Measurements from ENCODE around the gene SCUBE2.

The SCUBE2 gene

DNA sequence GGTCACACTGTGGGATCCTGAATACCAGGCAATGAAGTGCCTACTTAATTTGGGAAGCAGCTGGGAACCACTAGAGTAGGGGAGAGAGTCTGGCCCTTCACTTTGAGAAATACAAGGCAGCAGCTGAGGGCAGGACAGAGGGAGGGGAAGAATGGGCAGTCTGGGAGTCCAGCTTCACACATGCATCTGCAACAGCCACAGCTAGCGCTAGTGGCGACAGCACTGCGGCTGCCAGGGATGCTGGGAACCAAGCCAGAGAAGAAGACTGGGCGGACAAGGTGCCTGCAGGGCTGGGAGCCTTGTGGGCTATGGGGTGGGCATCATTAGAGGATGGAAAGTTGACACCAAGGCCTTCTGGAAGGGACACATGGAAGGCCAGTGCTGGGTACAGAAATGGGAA lies 15.8 kb downstream of the SCUBE2 start:
- no peak for DNase-seq (ENCODE audit: low read depth, low spot score)

DNA sequence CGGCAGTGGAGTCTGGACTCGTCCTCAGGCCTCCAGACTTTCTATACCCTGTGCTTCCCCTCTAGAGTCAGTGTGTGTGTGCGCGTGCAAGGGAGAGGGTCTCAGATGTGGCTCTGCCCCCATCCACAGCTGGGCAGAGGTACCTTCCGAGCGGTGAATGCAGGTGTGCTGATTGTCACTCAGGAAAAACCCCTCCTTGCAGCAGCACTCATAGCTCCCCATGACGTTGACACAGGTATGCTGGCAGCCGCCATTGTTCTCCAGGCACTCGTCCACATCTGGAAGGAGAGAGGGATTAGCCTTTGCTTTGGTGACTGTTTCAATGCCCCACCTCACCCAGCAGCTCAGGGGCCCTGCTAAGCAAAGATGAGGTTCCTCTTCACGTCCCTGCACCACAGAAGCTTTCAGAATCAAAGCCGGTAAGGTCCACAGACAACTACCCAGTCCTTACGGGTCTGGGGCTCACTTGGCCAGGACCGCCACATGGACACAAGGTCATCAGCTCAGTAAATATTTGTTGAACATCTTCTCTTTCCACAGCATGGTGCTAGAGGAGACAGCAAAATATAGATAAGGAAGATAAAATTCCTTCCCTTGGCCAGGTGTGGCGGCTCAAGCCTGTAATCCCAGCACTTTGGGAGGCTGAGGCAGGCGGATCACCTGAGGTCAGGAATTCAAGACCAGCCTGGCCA lies 16.9 kb downstream of the SCUBE2 start:
- no peak for DNase-seq (ENCODE audit: low read depth, low spot score)

DNA sequence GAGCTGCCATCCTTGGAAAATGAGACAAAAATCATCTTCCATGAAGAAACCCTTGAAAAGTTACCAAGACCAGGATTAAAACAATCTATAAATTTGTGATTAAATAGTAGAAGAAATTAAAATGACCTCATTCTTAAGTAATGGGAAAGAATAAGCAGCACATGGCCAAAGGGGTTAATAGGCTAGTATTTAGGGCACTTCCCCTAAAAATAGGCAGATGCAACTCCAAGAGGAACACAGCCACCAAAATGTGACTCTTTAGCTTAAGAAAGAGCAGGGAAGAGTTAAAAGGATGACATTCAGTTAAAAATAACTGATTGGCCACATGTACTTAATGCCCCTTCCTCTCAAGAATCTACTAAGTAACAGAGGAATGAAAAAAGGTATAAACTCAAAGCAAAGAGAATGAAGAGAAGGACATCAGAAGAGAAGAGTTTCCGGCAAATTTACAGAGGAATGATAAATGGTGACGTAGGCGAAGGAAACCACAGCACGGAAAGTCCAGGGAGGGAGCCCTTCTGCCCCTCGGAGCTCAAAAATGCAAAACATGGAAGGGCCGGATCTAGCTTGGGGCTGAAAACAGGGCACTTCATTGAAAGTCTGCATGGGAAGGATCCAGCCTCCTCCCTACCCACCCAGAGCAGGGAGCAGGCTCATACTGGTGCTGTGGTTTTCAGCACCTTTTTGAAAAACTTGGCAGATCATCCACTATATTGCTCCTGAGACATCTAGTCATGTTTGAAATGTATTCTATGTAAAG lies 17.8 kb downstream of the SCUBE2 start:
- no peak for DNase-seq (ENCODE audit: low read depth, low spot score)

GRCh38 chr11:9072626-9073176 lies 18.7 kb downstream of the SCUBE2 start:
- DNase-seq (ENCODE audit: low read depth, low spot score) = no peak

GRCh38 chr11:9071692-9072091 lies 19.7 kb downstream of the SCUBE2 start:
- no peak for DNase-seq (ENCODE audit: low read depth, low spot score)

GRCh38 chr11:9070749-9071491 lies 20.5 kb downstream of the SCUBE2 start:
- no peak for DNase-seq (ENCODE audit: low read depth, low spot score)

DNA sequence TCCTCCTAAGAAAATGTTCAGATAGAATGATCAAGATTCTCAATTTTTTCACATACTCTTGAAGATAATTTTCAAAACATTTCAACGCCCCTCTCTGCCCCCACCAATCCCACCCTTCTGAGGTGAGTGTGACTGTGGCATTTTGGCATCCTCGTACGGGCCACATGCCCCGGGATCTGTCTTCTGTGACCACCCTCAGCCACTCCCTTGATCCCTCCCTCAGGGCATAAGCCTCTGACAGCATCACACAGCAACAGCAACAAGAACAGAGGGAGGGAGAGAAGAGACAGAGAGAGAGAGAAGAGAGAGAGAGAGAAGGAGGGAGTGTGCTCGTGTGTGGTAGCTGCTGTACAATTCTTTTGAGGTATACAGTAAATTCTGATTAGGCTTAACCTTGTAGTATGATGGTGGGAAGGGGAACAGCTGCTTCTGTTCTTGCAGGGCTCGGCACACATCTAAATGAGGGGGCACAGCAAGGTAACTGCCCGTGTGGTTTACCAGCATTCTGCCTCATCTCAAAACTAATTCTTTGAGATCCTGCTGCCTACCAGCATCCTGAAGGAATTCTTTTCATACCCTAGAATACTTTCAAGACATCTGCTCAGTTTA lies 21.4 kb downstream of the SCUBE2 start:
- DNase-seq (ENCODE audit: low read depth, low spot score) = no peak

DNA sequence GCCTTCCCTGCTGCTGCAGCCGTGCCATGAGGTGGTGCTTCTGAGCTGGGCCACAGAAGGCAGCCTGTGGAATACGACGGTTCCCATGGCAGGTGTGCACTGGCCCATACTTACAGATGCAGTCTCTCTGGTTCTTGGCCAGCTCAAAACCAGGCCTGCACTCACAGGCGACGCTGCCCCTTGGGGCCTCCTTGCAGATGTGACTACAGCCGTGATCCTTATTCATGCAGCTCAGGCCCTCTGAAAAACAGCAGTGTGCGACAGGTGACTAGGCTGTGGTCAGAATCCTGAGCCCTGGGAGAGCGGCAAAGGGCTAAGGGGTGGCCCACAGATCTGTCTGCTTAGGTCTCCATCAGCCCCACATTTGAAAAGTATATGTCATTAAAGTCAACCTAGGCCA lies 22.1 kb downstream of the SCUBE2 start:
- no peak for DNase-seq (ENCODE audit: low read depth, low spot score)

DNA sequence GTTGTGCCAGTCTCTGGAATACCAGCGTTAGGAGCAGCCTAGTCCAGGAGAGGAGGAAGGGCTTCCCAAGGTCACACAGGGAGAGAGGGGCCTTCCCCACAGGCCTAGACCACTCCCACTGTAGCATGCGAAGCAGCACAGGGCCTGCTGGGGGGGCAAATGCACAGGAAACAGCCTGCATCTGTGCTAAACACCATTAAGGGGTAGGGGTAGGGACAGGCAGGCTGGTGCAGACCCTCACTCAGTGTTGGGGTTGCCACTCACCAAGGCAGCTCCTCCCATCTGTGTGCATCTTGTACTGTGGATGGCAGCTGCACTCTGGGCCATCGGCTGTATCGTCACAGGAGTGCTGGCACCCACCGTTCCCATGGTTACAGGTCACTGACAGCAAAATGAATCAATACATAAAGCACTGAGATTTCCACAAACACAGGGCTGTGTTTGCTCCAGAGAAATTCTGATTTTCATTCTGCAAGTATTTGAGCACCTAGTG lies 24.9 kb downstream of the SCUBE2 start:
- no peak for DNase-seq (ENCODE audit: low read depth, low spot score)

DNA sequence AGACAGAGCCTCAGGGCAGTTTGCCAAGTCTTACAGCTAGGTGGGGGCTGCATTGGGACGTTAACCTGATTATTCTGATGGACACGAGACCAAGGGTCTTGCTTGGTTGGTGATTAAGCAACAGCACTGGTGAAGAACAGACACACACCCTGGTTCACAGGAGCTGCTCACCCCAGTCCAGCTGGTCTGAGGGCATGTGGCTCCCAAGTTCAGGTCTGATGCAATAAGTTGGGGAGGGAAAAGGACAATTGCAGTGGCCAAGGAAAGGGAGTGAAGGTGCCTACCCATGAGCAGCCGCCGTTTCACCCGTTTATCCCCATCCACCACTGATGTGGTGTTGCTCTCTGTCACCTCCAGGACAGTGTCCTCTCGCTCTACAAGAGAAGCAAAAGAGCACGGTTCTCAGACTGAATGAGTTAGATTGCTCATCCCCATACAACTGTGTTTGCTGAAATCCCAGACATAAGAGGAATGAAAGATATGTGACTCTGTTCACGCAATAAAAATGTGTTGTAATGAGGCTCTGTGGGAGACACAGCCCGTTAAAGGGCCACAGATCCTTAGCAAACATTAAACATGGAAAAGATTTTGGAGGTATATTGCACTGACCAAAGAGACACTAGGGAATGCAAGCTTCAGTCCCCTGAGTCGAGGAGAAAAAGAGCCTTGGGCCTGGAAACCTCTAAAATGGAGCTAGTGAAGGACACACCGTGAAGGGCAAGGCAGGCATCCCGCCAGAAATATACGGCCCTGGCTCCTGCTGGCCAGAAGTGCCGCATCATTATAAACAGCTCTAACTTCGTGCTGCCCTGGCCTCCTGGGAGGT lies 25.6 kb downstream of the SCUBE2 start:
- no peak for DNase-seq (ENCODE audit: low read depth, low spot score)

GRCh38 chr11:9061807-9062206 lies 29.6 kb downstream of the SCUBE2 start:
- no peak for DNase-seq (ENCODE audit: low read depth, low spot score)

- DNase-seq (ENCODE audit: low read depth, low spot score) = no peak
Observed at GRCh38 chr11:9060700-9061111, 30.7 kb downstream of the SCUBE2 start.

DNA sequence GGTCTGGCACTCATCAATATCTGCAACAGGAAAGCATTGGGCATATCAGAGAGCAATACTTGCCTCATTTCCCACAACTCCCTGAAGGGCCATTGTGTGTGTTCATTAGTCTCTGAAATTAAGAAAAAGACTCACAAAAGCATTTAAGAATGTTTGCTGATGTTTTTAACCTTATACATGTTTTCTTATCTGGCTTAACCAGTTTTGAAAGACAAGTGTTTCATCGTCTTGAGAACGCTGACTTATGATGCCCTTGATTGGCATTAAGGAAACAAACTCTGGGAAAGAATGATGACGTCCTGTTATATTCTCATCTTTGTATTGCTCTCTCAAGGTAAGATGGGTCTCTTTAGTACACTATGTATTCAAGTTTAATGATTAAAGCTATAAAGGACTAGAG lies 32.0 kb downstream of the SCUBE2 start:
- DNase-seq (ENCODE audit: low read depth, low spot score) = no peak

DNA sequence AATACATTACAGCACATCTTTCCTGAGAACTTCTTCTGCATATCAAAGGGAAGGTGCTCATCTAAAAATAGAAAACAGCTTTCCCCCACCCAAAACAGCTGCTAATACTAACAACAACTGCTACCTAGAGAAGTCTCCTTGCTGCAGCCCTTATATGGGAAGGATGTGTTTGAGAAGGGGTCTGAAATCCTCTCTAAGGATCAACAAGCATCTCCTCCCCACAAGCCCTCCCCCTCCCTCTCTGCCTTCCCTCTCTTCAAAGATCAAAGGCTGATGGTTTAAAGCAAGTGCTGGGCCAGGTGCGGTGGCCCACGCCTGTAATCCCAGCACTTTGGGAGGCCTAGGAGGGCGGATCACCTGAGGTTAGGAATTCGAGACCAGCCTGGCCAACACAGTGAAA lies 33.5 kb downstream of the SCUBE2 start:
- DNase-seq (ENCODE audit: low read depth, low spot score) = no peak

DNA sequence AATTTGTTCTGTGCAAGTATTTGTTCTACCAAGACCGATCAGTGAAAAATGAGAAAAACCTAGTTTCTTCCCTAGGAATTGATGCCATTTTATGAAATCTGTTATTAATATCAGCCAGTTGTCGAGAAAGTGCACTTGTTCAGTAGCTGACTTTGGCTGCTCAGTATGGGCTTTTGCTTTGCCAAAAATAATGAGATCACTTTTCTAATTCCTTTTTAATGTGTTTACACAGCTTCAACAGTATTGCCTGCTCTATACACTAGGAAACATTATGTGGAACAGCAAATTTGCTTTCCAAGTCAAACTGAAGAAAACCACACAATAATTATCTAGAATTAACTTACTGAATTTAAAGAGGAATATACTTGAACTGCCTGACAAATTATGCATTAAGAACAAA lies 34.4 kb downstream of the SCUBE2 start:
- DNase-seq (ENCODE audit: low read depth, low spot score) = no peak

GRCh38 chr11:9056467-9056866 lies 34.9 kb downstream of the SCUBE2 start:
- no peak for DNase-seq (ENCODE audit: low read depth, low spot score)

- no peak for DNase-seq (ENCODE audit: low read depth, low spot score)
Observed at GRCh38 chr11:9053316-9054035, 37.9 kb downstream of the SCUBE2 start.

- no peak for DNase-seq (ENCODE audit: low read depth, low spot score)
Observed at GRCh38 chr11:9052316-9052715, 39.1 kb downstream of the SCUBE2 start.

DNA sequence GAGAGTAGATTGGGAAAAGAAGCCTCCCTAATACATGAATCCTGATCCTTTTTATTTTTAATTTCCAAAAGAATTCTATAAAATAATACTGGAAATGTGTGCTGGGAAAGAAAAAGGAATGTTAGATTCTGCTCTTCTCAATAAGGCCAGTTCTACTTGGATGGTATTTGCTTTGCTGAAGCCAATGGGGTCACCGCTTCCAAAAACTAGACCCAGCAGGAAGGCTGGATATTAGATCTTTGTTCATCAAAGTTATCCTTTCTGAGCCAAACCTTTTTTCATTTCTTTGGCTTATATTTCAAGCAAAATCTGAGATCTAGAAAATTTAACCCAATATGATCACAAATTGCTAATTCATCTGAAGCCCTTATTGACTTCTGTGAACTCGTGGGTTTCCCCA lies 41.4 kb downstream of the SCUBE2 start:
- DNase-seq (ENCODE audit: low read depth, low spot score) = no peak

DNA sequence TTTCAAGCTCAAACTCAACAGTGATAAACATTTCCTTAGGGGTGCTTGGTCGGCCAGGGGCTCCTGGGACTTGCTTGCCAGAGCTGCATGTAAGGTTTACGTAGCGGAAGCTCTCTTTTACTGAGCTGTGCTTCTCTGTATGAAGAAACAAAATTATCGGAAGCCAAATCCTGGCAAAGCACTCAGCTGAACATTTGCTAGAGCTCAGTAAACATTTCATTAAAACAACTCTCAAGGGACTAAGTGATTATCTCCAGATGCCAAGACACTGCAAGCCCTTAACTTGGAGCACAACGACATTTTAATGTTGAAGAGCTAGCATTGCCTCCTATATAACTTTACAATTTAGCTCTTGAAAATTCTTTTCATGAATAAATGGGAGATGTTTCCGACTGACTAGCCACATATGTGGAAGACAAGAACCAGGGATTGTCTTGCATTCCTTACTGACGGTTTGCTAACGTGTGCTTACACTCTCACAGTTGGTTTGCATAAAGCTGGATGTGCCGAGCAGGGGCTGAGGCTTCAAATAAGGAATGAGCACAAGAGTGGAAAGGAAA lies 43.4 kb downstream of the SCUBE2 start:
- DNase-seq (ENCODE audit: low read depth, low spot score) = no peak
